ENCODE measurements around the gene SIGLEC8. TPM values are rescaled to one million over a fixed set of nuclear protein-coding genes. Genes with fewer than 3 reads are reported as not detected.
"Not testable (repeated sequence)": the region's sequence is repeated elsewhere in the genome, so short reads cannot be mapped to it uniquely, and the experiment has no call there.

Gene SIGLEC8
- polyA plus RNA-seq, 4 donors = 0.08 TPM; not detected in 3

GRCh38 chr19:51473009-51473707, 14.9 kb upstream of the SIGLEC8 start:
- DNase-seq (ENCODE audit: low read depth in 4 of 4, low spot score in 3 of 4) = peak; percentile 14 to 29 (median 26)

- DNase-seq (ENCODE audit: low read depth in 4 of 4, low spot score in 3 of 4) = no peak
Measured at GRCh38 chr19:51472607-51473006, 14.4 kb upstream of the SIGLEC8 start.

- no peak for DNase-seq (ENCODE audit: low read depth in 4 of 4, low spot score in 3 of 4)
Measured at GRCh38 chr19:51471527-51471926, 13.3 kb upstream of the SIGLEC8 start.

GRCh38 chr19:51470966-51471365, 12.7 kb upstream of the SIGLEC8 start:
- DNase-seq (ENCODE audit: low read depth in 4 of 4, low spot score in 3 of 4) = no peak

- DNase-seq (ENCODE audit: low read depth in 4 of 4, low spot score in 3 of 4) = no peak
Measured at GRCh38 chr19:51469629-51470028, 11.4 kb upstream of the SIGLEC8 start.

DNA sequence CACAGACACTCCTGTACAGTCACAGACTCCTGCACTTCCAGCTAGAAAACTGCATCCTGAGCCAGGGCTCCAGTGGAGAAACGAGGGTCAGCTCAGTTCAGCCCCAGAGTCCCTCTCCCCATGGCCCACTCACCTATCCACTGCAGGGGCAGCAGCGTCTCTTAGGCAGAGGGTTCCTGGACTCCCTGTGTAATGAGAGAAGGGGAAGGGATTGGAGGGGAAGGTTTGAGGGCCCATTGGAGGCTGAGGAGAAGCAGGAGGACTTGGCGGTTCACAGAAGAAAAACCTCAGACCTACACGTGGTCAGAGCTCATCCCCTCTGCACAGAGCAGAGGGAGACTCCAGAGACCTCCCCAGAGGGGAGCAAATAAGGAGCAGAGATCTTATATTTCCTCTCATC, 10.9 kb upstream of the SIGLEC8 start:
- no peak for DNase-seq (ENCODE audit: low read depth in 4 of 4, low spot score in 3 of 4)

DNA sequence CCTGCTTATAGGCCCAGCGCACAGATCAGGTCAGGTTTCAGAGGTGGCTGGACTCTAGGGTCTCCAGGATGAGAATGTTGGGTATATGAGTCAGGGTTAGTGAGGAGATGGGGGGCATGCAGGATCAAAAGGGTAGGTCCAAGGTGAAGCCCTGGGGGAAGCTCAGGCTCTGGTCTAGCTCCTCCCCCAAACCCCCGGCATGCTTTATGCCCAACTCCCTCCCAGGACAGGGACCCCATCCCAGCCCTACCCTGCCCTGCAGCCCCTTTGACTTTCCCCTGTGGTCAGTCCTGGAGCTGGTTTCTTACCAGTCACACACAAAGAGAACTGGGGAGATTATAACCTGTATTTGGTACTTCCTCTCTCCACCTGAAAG, 10.3 kb upstream of the SIGLEC8 start:
- DNase-seq (ENCODE audit: low read depth in 4 of 4, low spot score in 3 of 4) = no peak

DNA sequence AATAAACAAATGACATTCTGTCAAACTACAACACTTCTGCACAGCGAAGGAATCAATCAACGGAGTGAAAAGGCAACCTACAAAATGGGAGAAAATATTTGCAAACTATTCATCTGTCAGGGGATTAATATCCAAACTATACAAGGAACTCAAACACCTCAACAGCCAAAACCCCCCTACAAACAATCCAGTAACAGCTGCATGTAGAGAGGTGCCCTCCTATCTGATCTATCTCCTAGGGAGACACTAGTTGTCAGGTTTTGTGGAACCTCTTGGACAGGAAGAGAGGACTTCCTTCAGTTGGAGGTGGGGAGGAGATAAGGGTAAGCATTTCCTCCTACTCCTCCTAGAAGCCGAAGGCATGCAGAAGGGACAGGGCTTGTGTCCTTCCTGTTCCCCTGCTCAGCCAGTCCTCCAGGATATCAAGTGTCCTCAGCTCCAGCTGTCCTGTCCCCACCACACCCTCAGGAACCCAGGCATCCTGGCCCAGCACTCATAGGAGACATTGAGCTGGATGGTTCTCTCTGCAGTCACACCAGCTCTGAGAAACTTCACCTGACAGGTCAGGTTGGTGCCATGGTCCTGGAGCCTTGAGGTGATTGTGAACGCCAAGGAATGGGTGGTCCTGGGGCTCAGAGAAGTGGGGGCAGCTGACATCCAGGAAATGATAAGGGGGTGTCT, 9.8 kb upstream of the SIGLEC8 start:
- no peak for DNase-seq (ENCODE audit: low read depth in 4 of 4, low spot score in 3 of 4)

DNA sequence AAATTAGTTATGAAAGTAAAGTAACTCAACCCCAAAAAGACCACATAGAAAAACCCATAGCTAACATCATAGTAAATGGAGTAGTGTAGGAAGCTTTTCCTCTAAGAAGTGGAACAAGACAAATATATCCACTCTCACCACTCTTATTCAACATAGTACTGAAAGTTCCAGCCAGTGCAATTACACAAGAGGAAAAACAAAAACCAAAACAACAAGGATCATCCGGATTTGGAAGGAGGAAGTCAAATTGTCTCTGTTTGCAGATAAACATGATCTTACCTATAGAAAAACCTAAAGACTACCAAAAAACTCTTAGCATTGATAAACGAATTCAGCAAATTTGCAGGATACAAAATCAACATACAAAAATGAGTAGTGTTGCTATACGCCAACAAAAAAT, 8.5 kb upstream of the SIGLEC8 start:
- no peak for DNase-seq (ENCODE audit: low read depth in 4 of 4, low spot score in 3 of 4)

DNA sequence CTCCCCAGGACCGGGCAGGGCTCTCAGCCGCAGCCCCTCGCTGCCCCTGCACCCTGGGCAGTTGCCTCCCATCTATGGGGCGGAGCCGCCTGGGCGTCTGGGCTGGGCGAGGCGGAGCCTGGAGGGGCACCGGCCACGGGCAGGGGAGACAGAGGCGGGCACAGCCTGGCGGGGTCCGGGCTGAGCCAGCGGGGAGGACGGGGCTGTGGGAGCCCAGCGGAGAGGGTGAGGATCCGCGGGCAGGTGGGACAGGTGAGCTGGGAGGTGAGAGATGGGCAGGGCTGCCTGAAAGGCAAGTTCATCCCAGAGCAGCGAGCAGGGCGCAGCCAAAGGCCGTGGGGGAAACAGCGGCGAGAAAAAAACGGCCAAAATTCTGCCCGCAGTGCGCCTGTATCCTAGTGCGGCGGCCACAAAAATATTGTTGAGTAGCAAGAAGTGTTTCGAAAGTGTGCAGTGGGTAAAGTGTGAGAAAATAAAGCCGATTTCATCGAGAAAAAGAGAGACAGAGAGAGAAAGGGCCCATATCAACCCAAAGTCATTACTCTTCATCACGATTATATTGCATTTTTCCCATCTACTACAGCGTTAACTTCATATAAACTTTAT, 5.8 kb upstream of the SIGLEC8 start:
- not testable (repeated sequence) for DNase-seq (ENCODE audit: low read depth in 4 of 4, low spot score in 3 of 4)

- DNase-seq (ENCODE audit: low read depth in 4 of 4, low spot score in 3 of 4) = no peak
Measured at GRCh38 chr19:51462681-51463080, 4.4 kb upstream of the SIGLEC8 start.

GRCh38 chr19:51462276-51462675, 4.0 kb upstream of the SIGLEC8 start:
- no peak for DNase-seq (ENCODE audit: low read depth in 4 of 4, low spot score in 3 of 4)

DNA sequence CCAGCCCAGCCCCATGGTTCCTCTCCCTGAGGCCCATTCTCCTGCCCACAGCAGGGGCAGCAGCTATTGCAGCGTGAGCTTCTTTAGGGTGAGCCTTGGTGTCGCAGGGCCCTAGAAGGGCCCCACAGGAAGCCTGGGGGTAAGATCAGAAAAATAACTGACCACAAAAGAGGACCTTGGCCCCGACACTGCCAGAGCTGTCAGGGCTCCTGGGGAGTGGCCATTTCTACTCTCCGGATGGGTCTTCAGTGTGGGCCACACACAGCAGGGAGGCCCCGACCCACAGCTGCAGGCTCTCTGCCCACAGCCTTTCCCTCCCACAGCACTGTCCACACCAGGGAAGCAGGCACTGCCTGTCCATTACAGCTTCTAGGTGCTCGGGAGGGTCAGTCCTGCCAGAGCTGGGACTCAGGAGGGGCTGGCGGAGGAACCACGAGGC, 3.5 kb upstream of the SIGLEC8 start:
- DNase-seq (ENCODE audit: low read depth in 4 of 4, low spot score in 3 of 4) = no peak

DNA sequence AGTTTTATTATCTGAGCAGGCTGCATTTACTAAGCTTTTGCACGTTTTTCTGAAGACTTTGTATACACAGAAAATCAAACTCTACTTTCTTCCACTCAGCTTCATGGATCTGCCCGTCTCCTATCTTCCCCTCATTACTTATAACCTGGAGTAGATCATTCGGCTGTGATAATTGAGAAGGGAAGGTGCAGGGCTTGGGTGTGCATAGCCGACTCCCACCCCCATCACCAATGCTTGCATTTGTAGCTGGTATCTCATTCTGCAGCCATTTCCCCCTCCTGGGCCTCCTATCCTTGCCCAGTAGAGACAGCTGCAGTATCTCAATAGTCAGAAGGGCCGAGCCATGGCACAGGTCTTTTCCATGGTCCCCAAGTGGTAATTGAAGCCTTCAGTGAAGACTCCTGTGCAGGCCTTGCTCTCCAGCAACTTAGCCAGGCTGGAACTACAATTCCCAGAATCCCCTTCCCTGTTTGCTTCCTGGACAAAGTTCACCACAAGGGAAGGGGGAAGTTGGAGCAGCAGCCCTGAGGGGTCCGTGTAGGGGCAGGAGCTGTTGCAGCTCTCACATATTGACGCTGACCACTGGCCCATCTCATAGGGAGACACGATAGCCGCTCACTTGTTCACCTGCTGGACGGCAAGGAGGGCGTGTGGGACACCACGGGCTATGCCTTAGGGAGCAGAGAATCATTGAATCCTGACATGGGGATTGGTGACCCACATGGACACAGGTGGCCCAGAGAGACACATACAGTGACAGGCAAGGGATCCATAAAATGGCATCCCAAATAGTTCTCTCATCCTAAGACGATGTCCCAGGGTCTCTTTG, 2.1 kb upstream of the SIGLEC8 start:
- no peak for DNase-seq (ENCODE audit: low read depth in 4 of 4, low spot score in 3 of 4)

DNA sequence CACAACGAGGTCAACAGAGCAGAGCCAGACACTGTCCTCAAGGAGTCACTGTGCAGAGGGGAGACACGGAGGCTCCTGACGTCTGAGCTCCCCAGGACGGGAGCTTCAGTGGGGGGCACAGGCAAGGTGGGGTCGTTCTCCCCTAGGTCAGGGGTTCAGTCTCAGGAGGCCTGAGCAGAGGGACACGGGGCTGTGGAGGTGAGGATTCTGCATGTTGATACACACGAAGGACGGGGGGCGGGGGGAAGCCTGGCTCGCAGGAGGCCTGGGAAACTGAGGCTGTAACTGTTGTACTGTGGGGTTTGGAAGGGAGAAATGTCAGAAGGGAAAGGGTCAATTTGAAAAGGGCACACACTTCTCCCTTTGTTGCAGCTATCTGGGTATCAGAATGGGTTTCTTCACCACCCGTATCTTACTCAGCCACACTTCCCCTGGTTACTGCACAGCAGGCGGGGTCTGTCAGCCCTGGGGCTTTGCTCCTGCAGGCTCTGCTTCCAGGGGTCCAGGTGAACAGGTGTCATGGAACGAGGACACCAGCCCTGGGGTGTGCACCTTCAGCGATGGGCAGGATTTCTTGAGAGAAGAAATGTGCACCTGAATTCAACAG, 748 bp upstream of the SIGLEC8 start:
- DNase-seq (ENCODE audit: low read depth in 4 of 4, low spot score in 3 of 4) = no peak

DNA sequence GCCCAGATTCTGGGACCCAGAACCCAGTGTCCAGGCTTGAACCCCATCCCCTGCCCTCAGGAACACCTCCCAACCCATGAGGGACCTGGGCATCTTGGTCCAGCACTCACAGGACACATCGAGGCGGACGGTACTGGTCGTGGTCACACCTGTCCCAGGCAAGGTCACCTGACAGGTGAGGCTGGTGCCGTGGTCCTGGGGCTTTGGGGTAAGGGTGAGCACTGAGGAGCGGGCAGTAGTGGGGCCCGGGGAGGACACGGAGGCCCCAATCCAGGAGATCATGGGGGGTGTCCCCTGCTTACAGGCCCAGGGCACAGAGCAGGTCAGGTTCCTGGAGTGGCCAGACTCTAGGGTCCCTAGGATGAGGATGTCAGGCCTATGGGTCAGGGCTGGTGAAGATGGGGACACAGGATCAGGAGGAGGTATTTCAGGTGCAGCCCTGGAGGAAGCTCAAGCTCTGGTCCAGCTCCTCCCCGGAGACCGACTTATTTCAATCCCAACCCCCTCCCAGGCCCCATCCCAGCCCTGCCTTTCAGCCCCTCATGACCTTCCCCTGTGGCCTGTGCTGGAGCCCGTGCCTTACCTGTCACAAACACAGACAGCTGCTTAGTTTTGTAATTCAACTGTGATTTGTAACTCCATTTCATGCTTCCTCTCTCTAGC, 772 bp downstream of the SIGLEC8 start:
- no peak for DNase-seq (ENCODE audit: low read depth in 4 of 4, low spot score in 3 of 4)

- no peak for DNase-seq (ENCODE audit: low read depth in 4 of 4, low spot score in 3 of 4)
Measured at GRCh38 chr19:51456541-51457290, 1.5 kb downstream of the SIGLEC8 start.

DNA sequence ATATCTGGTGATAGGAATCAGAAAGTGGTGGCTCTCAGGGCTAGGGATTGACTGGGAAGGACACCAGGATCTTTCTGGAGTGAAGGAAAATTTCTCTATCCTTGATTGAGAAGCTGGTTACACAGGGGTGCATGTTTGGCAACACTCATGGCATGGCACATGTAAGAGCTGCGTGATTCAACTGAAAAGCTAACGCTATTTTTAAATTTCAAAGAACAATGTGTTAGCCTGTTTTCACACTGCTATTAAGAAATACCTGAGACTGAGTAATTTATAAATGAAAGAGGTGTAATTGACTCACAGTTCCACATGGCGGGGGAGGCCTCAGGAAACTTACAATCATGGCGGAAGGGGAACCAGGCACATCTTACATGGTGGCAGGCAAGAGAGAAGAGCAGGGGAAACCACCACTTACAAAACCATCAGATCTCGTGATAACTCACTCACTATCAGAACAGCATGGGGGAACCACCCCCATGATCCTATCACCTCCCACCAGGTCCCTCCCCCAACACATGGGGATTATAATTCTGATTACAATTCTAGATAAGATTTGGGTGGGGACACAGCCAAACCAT, 7.4 kb downstream of the SIGLEC8 start:
- DNase-seq (ENCODE audit: low read depth in 4 of 4, low spot score in 3 of 4) = no peak

- DNase-seq (ENCODE audit: low read depth in 4 of 4, low spot score in 3 of 4) = no peak
Measured at GRCh38 chr19:51448411-51449016, 9.7 kb downstream of the SIGLEC8 start.
